ENCODE results near the gene GIPC1.
A peak's percentile ranks its signal among the peaks of the same experiment; 100 is the strongest.
"Not testable (repeated sequence)": the region's sequence is repeated elsewhere in the genome, so short reads cannot be mapped to it uniquely, and the experiment has no call there.

GIPC1 gene

GRCh38 chr19:14467391-14467790 lies 28.5 kb downstream of the GIPC1 start:
- no peak for DNase-seq

GRCh38 chr19:14463747-14464146 lies 32.2 kb downstream of the GIPC1 start:
- DNase-seq: no peak

- DNase-seq: not testable (repeated sequence)
Measured at GRCh38 chr19:14462401-14462800, 33.5 kb downstream of the GIPC1 start.

GRCh38 chr19:14460935-14461334 lies 35.0 kb downstream of the GIPC1 start:
- DNase-seq: no peak

- no peak for DNase-seq
Measured at GRCh38 chr19:14459703-14460102, 36.2 kb downstream of the GIPC1 start.

GRCh38 chr19:14452303-14452702 lies 43.6 kb downstream of the GIPC1 start:
- not testable (repeated sequence) for DNase-seq

GRCh38 chr19:14450876-14451275 lies 45.1 kb downstream of the GIPC1 start:
- no peak for DNase-seq

GRCh38 chr19:14450168-14450874 lies 45.6 kb downstream of the GIPC1 start:
- DNase-seq: peak; percentile 70 to 72

GRCh38 chr19:14449321-14449720 lies 46.6 kb downstream of the GIPC1 start:
- no peak for DNase-seq

GRCh38 chr19:14446336-14447036 lies 49.4 kb downstream of the GIPC1 start:
- DNase-seq: no peak

- no peak for DNase-seq
Measured at GRCh38 chr19:14443632-14444216, 52.2 kb downstream of the GIPC1 start.

- no peak for DNase-seq
Measured at GRCh38 chr19:14442891-14443631, 52.9 kb downstream of the GIPC1 start.

GRCh38 chr19:14441041-14441938 lies 54.6 kb downstream of the GIPC1 start:
- no peak for DNase-seq

- DNase-seq: peak; percentile 67 to 78
Measured at GRCh38 chr19:14440049-14440448, 55.9 kb downstream of the GIPC1 start.

- no peak for DNase-seq
Measured at GRCh38 chr19:14439014-14439413, 56.9 kb downstream of the GIPC1 start.

- no peak for DNase-seq
Measured at GRCh38 chr19:14437578-14438140, 58.3 kb downstream of the GIPC1 start.

GRCh38 chr19:14435320-14436050 lies 60.4 kb downstream of the GIPC1 start:
- DNase-seq: no peak

- no peak for DNase-seq
Measured at GRCh38 chr19:14434543-14435319, 61.2 kb downstream of the GIPC1 start.

- DNase-seq: peak in 1 of 2 donors; percentile 34
Measured at GRCh38 chr19:14433554-14434501, 62.1 kb downstream of the GIPC1 start.

Measured in stimulated activated CD4-positive, alpha-beta T cell treated with anti-CD3 and anti-CD28 coated beads, Interleukin-2, amount 100 ng/mL, for 48 hours (primary cell).